T1000 (cell line): ENCODE measurements around the gene RANBP10.
"Not testable (repeated sequence)": the region's sequence is repeated elsewhere in the genome, so short reads cannot be mapped to it uniquely, and the experiment has no call there.

Experiments used
- DNase-seq: peaks from one replicate; lab custom pipeline; 2025; ENCODE audit warnings: mixed read lengths; lab: John Stamatoyannopoulos, UW

The RANBP10 gene

GRCh38 chr16:67713647-67714273 is 92.6 kb downstream of the RANBP10 start:
- no peak for DNase-seq

GRCh38 chr16:67710607-67711006 is 95.8 kb downstream of the RANBP10 start:
- no peak for DNase-seq

- no peak for DNase-seq
Measured at GRCh38 chr16:67709050-67709449, 97.3 kb downstream of the RANBP10 start.

DNA sequence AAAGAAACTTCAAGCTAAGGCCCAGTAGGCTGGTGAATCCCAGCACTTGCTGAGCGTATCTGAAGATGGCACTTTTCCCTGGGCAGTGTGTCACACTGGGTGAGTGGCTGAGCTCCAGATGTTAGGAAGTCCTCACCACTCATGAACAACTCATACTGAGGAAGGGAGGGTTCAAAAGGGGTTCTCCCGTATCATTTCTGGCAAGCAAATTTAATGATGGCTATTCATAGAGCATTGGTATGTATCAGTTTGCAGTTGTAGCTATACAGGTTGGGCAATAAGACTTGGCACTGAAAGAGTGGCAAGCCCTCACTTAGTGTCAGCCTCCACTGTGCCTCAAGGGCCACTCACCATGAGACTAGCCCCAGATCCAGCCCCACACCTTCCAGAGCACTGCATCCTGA is 98.0 kb downstream of the RANBP10 start:
- DNase-seq = no peak

DNA sequence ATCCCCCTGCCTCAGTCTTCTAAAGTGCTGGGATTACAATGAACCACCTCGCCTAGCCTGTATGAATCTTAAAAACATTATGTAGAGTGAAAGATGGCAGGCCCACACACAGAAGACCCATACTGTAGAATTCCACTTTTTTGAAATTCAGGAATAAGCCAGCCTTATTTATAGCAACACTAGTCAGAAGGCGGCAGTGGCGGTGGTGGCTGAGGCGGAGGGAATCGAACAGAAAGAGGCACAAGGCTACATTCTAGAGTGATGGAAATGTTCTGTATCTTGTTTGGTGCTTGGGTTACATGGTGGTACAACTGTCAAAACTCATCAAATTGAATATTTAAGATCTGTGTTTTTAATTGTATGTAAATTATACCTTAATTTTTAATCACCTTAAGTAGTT is 98.6 kb downstream of the RANBP10 start:
- no peak for DNase-seq

DNA sequence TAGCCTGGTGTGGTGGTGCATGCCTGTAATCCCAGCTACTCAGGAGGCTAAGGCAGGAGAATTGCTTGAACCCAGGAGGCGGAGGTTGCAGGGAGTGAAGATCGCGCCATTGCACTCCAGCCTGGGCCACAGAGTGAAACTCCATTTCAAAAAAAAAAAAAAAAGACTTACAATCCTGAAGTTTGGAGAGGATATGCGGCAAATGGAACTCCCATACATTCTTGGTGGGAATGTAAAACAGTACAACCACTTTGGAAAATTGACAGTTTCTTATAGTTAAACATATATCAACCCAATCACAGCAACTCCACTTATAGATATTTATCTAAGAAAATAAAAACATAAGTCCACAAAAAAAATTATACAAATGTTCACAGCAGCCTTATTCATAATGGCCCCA is 99.2 kb downstream of the RANBP10 start:
- no peak for DNase-seq

GRCh38 chr16:67704110-67704509 is 102.2 kb downstream of the RANBP10 start:
- no peak for DNase-seq

DNA sequence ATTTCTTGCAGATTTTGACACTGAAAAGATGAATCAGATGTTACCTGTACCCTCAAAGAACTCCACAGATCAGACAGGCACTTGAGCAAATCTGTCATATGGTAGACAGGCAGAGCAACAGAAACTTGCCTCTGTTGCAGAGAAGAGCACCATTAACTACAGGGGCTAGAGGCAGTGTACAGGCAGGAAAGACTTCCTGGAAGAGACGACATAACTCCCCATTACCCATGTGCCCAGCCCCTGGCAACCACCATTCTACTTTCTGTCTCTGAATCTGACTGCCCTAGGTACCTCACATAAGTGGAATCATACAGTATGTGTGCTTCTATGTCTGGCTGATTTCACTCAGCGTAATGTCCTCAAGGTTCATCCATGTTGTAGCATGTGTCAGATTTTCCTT is 102.7 kb downstream of the RANBP10 start:
- no peak for DNase-seq

GRCh38 chr16:67702130-67702529 is 104.2 kb downstream of the RANBP10 start:
- no peak for DNase-seq

- no peak for DNase-seq
Measured at GRCh38 chr16:67701420-67701819, 104.9 kb downstream of the RANBP10 start.

DNA sequence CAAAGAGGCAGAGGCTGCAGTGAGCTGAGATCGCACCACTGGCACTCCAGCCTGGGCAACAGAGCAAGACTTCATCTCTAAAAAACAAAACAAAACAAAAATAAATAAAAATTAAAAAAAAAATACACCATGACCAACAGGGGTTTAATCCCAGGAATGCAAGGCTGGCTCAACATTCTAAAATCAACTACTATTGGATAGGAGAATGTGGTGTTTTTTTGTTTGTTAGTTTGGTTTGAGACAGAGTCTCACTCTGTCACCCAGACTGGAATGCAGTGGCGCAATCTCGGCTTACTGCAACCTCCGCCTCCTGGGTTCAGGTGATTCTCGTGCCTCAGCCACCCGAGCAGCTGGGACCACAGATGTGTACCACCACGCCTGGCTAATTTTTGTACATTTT is 107.1 kb downstream of the RANBP10 start:
- no peak for DNase-seq

DNA sequence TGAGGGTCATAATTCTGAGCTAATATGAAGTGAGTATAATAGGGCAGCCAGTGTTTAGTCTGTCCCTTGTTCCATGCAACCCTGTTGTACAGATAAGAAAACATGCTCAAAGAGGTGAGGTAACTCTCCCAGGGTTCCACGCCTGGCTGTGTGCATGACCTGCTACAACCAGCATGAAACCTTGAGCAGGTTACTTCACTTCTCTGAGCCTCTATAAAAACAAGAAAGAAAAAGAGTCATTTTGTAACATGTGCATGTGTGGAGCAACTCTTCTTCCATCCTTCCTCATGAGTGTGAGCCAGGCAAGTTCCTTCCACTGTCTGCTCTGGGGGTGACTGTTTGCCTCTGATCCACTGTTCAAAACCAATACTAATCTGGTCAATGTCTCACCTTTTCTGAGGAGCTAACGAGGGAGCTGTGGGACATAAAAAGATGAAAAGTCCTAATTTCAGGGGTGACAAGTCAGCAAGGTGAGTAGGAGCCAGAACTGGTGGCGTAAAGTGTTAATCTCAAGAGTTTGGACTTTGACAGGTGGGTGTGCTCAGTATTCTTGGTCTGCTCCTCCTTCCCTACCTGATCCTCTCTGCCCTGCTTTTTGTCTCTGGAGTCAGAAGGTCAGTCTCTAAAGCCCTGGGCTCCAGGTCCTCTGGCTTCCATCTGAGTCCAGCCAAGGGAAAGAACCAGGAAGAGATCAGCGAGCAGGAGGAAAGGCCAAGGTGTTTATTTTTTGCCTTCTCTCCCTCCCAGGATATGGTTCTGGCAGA is 108.8 kb downstream of the RANBP10 start:
- no peak for DNase-seq

- no peak for DNase-seq
Measured at GRCh38 chr16:67694611-67695010, 111.7 kb downstream of the RANBP10 start.

DNA sequence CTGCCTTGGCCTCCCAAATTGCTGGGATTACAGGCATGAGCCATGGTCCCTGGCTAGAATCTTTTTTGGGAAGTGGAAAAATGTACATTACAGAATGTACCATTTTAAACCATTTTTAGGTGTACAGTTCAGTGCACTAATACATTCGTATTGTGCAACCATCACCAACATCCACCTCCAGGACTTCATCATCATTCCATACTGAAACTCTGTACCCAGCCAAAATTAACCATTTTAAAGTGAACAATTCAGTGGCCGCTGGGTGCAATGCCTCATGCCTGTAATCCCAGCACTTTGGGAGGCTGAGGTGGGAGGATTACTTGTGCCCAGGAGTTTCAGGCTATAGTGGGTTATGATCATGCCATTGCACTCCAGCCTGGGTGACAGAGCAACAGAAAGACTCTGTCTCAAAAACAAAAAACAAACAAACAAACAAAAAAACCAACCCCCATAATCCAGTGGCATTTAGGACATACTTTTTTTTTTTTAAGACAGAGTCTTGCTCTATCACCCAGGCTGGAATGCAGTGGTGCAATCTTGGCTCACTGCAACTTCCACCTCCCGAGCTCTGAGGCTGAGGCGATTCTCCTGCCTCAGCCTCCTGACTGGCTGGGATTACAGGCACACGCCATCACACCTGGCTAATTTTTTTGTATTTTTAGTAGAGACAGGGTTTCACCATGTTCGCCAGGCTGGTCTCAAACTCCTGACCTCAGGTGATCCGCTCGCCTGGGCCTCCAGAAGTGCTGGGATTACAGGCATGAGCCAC is 112.7 kb downstream of the RANBP10 start:
- DNase-seq = not testable (repeated sequence)

DNA sequence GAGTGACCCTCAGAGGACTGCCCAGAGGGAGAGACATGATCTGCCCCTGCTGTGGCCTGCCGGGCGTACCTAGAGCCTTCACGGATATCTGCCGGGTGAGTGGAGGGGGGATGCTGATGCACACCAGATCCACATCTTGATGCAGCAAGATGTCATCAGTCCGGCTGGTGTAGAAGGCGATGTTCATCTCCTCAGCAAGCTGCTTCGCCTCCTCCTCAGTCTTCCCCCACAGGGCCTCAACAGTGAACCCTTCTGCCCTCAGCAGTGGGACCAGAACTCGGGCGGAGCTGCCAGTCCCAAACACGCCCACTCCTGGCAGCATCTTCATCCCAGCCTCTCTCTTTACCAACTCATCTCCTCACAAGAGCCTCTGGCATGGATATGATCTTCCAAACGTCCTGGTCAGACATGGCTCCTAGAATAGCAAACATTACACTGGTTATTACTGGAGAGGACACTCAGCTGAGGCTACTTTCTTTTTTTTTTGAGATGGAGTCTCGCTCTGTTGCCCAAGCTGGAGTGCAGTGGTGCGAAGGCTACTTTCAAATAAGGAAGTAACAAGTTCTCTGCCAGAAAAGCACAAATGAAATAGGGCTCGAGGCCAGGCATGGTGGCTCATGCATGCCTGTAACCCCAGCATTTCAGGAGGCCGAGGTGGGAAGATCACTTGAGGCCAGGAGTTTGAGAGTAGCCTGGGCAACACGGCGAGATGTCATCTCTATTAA is 120.8 kb downstream of the RANBP10 start:
- no peak for DNase-seq

DNA sequence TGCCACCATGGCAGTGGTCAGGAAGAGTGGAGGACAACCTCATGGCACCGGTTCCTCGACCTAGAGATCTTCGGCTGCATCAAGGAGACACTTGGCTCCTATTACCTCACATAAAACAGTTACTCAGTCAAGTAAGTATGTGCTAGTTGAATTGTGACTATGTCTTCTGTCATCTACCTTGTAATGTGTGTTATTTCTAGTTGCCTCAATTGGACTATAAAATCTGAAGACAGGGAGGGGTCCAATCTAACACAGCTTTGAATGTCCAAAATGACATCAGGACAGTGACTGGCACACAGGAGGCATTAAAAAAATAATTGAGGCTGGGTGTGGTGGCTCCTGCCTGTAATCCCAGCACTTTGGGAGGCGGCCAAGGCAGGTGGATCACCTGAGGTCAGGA is 122.6 kb downstream of the RANBP10 start:
- DNase-seq = no peak

- DNase-seq = no peak
Measured at GRCh38 chr16:67679935-67680897, 126.1 kb downstream of the RANBP10 start.

DNA sequence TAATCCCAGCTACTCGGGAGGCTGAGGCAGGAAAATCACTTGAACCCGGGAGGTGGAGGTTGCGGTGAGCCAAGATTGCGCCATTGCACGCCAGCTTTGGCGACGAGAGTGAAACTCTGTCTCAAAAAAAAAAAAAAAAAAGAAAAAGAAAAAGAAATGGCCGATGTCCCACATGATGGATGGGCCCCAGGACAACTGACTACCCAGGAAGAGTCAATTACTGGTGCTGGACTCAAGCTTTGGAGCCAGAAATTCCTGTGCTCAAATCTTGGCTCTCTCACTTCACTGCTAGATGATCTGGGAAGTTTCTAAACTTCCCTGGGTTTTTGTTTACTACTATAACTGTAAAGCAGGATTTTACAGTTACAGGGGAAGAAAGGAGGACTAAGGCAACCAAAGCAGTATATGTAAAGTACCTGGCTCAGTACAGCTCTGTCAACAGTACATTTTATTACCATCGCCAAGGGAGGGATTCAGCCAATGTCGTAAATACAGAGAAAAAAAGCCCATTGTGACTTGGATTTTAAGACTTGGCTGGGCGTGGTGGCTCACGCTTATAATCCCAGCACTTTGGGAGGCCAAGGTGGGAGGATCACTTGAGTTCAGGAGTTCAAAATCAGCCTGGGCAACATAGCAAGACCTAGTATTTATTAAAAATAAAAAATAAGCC is 127.9 kb downstream of the RANBP10 start:
- no peak for DNase-seq

DNA sequence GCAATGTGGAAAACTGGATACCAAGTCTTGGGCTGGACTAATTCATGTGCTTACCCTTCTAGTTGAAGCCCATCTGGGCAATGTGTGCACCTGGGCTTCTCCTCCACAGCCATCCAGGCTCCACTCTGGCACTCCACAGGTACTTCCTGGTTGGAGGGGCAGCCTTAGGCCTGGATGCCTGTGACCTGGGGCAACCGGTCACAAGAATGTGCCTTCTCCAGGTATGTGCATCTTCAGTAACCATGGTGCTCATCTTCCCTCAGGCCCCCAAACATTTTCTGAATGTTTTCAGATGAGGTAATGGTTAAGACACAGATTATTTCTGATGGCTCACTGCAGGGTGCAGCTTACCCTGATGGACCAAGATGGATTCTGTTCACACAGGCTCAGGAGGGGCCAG is 128.6 kb downstream of the RANBP10 start:
- no peak for DNase-seq

DNA sequence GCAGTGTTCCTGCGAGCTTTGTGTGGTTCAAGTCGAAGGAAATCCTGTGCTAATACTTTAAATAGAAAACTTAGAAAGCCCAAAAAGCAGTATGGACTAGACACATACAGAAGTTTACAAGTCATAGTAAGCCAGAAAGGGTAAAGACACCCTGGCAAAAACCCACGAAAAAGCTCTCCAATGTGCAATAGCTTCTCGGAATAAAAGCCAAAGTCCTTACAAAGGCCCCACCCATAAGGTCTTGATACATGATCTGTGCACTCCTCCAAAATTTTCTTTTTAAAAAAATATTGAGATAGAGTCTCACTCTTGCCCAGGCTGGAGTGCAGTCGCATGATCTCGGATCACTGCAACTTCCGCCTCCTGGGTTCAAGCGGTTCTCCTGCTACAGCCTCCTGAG is 129.4 kb downstream of the RANBP10 start:
- DNase-seq = no peak

GRCh38 chr16:67676516-67676915 is 129.8 kb downstream of the RANBP10 start:
- no peak for DNase-seq
